Activated B cell treated with CpG ODN at 0.5 μM for 24 hours (primary cell): ENCODE data around the gene MVD. TPM values are rescaled to one million over a fixed set of nuclear protein-coding genes. Genes with fewer than 3 reads are reported as not detected.
"Not testable (repeated sequence)": the region's sequence is repeated elsewhere in the genome, so short reads cannot be mapped to it uniquely, and the experiment has no call there.

Source experiments
- ATAC-seq: fragments of 200-7000 bp; cut with Tn5 transposase; one replicate; pipeline ENCODE4 v1.10.0; 2021; ENCODE audit warnings: low read depth, mild to moderate bottlenecking, moderate library complexity
- CTCF ChIA-PET: fragments of 350-600 bp; sonication (Branson Sonifier 250); formaldehyde crosslinking; loops from one replicate; lab custom pipeline; 2021; ENCODE audit warnings: antibody characterized with exemption; lab: Charles Lee
- POLR2A ChIA-PET: fragments of 350-600 bp; sonication (Branson Sonifier 250); formaldehyde crosslinking; loops from one replicate; lab custom pipeline; 2021; ENCODE audit warnings: antibody characterized with exemption; lab: Charles Lee
- DNase-seq: peaks from one replicate; pipeline ENCODE4 v3.0.0; 2022
- H3K27ac Mint-ChIP-seq: one replicate; pipeline ENCODE4 v1.8.0; 2020; ENCODE audit warnings: mixed read lengths
- H3K27me3 Mint-ChIP-seq: one replicate; pipeline ENCODE4 v1.8.0; 2021; ENCODE audit warnings: mixed read lengths
- H3K36me3 Mint-ChIP-seq: one replicate; pipeline ENCODE4 v1.8.0; 2021; ENCODE audit warnings: low read depth, mixed read lengths
- H3K4me1 Mint-ChIP-seq: one replicate; pipeline ENCODE4 v1.8.0; 2021; ENCODE audit warnings: mixed read lengths
- H3K4me3 Mint-ChIP-seq: one replicate; pipeline ENCODE4 v1.8.0; 2020; ENCODE audit warnings: mild to moderate bottlenecking, mixed read lengths
- H3K9me3 Mint-ChIP-seq: one replicate; pipeline ENCODE4 v1.8.0; 2020; ENCODE audit warnings: mixed read lengths
- CTCF ChIP-seq: fragments of 200-600 bp; IDR thresholded peaks from one replicate; pipeline ENCODE4 v1.8.0; 2022; ENCODE audit warnings: antibody characterized with exemption, mild to moderate bottlenecking
- intact Hi-C: fragments of 100-400 bp; cut with micrococcal nuclease; formaldehyde crosslinking; loops from one replicate; pipeline ENCODE4 v1.15.1; 2024
- total RNA-seq: library from RNA; stranded (reverse); gene quantifications from 2 replicates; pipeline ENCODE4 v1.2.3, GENCODE V29; 2022

MVD gene
- total RNA-seq, 1 donor from 2014 or later: 140 TPM

GRCh38 chr16:88610080-88610479, 52.8 kb downstream of the MVD start:
- ATAC-seq: no peak
- intact Hi-C loops: no loop called here
- Mint-ChIP-seq H3K9me3 (no peaks in the 10 kb centered on the region), H3K36me3 (peaks cover 77% of the 10 kb centered on the region), H3K4me3 (no peak overlapping the region), H3K27me3 (no peaks in the 10 kb centered on the region), H3K27ac (no peak overlapping the region), H3K4me1 (peaks cover 18% of the 10 kb centered on the region)
- ChIA-PET POLR2A (interaction anchor here (1.0 kb wide), 1 partner anchor 40 kb away, joined by 3 read pairs; the partner anchor contains the start of gene ZC3H18), CTCF (interaction anchor here (0.8 kb wide), 1 partner anchor 21 kb away, joined by 3 read pairs; no protein-coding TSS in a partner anchor)
- TF ChIP-seq CTCF: no peak
- no peak for DNase-seq

- H3K27me3 Mint-ChIP-seq, DNase-seq, H3K27ac Mint-ChIP-seq, H3K4me3 Mint-ChIP-seq, intact Hi-C loops, ATAC-seq, H3K9me3 Mint-ChIP-seq: not testable (repeated sequence)
- CTCF ChIA-PET: interaction anchor here (0.8 kb wide), 1 partner anchor 22 kb away, joined by 3 read pairs; no protein-coding TSS in a partner anchor
- POLR2A ChIA-PET: interaction anchor here (1.0 kb wide), 1 partner anchor 39 kb away, joined by 3 read pairs; the partner anchor contains the start of gene ZC3H18
- Mint-ChIP-seq H3K36me3 (peaks cover 78% of the 10 kb centered on the region), H3K4me1 (peaks cover 18% of the 10 kb centered on the region)
Observed at GRCh38 chr16:88609426-88609825, 53.5 kb downstream of the MVD start.

- CTCF ChIA-PET: no interaction called here
Observed at GRCh38 chr16:88608076-88608475, 54.8 kb downstream of the MVD start.

GRCh38 chr16:88606148-88606757, 56.6 kb downstream of the MVD start:
- CTCF ChIA-PET: no interaction called here
- no peaks in the 10 kb centered on the region for H3K9me3 Mint-ChIP-seq

More at GRCh38 chr16:88608076-88608475, 54.8 kb downstream of the MVD start:
- no peak for DNase-seq
- Mint-ChIP-seq H3K36me3 (peaks cover 70% of the 10 kb centered on the region), H3K27me3 (no peaks in the 10 kb centered on the region), H3K27ac (peak overlapping the region; percentile 62), H3K4me1 (peaks cover 18% of the 10 kb centered on the region), H3K9me3 (no peaks in the 10 kb centered on the region), H3K4me3 (no peak overlapping the region)
- intact Hi-C loops: no loop called here
- no peak for TF ChIP-seq CTCF
- peak; percentile 56 for ATAC-seq
- POLR2A ChIA-PET: interaction anchor here (0.7 to 0.9 kb wide), 4 partner anchors 17 to 153 kb away, joined by 3 to 4 read pairs (median 3); no protein-coding TSS in a partner anchor

More at GRCh38 chr16:88606148-88606757, 56.6 kb downstream of the MVD start:
- Mint-ChIP-seq H3K4me3 (no peak overlapping the region), H3K27me3 (no peaks in the 10 kb centered on the region), H3K27ac (no peak overlapping the region), H3K4me1 (peaks cover 18% of the 10 kb centered on the region), H3K36me3 (peaks cover 71% of the 10 kb centered on the region)
- TF ChIP-seq CTCF: no peak
- POLR2A ChIA-PET: no interaction called here
- ATAC-seq: no peak
- intact Hi-C loops: no loop called here
- DNase-seq: no peak
